GM21447 (cell line): Measurements from ENCODE around the gene RNF181.
A peak's percentile ranks its signal among the peaks of the same experiment; 100 is the strongest.
"Not testable (repeated sequence)": the region's sequence is repeated elsewhere in the genome, so short reads cannot be mapped to it uniquely, and the experiment has no call there.

Source experiments
- ATAC-seq: cut with Tn5 transposase; IDR thresholded peaks from one replicate; pipeline ENCODE4 v1.9.1; 2021; ENCODE audit not compliant: unreplicated experiment

The RNF181 gene

GRCh38 chr2:85595301-85596025 lies at the start of gene RNF181:
TSS of gene RNF181 (plus strand) at chr2:85595745. CDS start at chr2:85595764, 19 bp downstream.
- peak; percentile 97 for ATAC-seq

DNA sequence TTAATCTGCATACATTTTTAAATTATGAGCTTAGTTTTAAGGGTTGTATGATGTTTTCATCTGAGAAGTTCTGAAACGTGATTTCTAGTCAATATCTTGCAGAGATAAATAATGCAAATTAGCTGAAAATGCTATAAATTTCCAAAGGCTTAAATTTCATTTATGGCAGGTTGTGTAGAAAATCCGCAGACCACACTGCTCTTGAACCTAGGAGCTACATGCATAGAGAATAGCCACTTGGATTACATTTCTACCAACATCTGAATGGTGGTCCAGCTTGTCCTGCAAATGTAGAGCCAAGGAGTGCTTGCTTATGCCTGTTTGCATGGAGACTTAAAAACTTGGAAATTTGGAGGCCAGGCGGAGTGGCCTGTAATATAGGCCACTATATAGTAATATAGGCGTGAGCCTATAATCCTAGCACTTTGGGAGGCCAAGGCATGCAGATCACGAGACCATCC lies 49.7 kb upstream of the RNF181 start:
- no peak for ATAC-seq

DNA sequence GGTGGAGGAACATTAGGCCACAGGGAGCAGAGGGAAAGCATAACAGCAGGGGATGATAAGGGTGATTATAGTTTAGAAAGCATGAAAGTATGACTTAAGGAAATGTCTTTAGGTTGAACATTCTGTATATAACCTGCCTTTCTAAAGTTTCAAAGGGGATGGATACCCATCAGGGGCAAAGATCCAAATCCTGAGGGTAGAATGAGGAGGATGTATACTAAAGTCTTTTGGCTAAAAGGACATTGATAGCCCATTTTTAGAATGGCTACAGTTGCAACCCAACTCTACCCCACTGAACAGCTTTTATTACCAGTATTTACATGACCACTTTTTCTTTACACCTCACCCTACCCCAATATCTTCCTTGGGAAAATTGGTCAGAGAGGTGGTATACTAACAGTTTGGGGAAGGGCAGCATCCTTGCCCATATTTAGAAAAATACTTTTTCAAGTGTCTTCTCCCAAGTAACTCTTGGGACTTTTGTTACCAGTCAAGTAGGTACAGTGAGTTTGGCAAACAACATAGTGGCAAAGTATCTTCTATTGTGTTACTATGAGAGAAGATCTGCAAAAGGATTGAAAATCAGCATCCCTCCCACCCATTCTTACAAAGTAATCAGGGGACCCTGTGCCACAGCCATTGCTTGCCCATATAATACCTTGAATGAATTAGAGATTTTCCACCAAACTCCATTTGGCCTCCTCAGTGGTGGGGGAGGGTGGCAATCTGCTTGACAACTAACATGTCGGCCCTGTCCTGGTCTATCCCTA lies 48.3 kb upstream of the RNF181 start:
- ATAC-seq = no peak

DNA sequence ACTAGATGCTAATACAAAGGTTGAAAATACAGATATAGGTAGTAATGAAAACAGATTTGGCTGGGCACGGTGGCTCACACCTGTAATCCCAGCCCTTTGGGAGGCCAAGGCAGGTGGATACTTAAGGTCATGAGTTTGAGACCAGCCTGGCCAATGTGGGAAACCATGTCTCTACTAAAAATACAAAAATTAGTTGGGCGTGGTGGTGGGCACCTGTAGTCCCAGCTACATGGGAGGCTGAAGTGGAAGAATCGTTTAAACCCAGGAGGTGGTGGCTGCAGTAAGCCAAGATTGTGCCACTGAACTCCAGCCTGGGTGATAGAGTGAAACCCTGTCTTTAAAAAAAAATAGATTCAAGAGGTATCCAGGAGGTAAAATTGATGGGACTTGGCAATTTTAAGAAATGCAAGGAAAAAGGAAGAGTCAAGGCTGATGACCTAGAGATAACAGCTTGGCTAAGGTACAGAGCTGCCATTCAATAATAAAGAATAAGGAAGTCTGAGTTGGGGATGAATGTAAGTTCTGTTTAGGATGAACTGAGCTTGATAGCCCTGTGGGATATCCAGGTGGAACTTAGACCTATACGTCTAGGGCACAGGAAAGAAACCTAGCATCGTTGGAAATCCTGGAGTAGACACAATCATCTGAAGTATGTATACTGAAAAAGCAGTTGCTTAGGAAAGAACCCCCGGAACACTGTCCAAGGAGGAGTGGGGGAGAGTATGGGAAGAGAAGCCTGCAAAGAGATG lies 47.5 kb upstream of the RNF181 start:
- no peak for ATAC-seq

- ATAC-seq = no peak
Measured at GRCh38 chr2:85548608-85548900, 47.0 kb upstream of the RNF181 start.

- ATAC-seq = no peak
Measured at GRCh38 chr2:85549095-85549494, 46.5 kb upstream of the RNF181 start.

DNA sequence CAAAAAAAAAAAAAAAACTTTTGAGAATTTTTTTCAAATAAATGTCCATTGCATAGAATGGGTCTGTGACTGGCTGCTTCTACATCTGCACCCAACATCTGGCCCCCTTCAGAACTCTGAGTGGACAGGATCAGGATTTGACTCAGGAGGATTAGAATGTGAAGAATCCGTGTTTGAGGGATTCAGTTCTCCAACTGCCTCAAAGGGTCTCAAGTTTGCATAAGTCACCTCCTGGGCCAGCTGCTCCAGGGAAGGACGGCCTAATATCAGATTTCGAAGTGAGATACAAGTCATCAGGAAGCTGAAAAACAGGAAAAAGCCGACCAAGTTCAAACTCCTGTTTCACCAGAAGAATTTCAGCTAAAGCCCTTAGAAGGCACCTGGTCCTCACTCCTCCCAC lies 45.7 kb upstream of the RNF181 start:
- ATAC-seq = no peak

DNA sequence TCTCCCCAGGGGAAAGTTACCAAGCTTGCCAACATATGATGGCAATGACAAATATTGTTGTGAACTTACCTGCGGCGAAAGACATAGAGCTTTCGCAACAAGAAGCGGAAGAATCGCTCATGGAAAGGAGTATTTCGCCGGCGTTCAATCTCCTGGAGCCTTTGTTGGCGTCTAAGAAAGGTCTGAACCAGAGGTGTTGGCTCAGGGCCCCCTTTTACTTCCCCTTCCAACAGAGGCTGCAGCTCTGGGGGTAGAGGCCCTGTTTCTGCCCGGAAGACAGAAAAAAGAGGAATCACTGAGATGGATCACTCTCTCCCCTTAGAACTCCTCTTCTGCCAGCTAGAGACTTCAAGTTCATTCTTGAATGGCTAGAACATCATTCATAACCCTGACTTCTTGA lies 45.1 kb upstream of the RNF181 start:
- no peak for ATAC-seq

GRCh38 chr2:85551698-85552678 lies 43.6 kb upstream of the RNF181 start:
- ATAC-seq = peak; percentile 76

DNA sequence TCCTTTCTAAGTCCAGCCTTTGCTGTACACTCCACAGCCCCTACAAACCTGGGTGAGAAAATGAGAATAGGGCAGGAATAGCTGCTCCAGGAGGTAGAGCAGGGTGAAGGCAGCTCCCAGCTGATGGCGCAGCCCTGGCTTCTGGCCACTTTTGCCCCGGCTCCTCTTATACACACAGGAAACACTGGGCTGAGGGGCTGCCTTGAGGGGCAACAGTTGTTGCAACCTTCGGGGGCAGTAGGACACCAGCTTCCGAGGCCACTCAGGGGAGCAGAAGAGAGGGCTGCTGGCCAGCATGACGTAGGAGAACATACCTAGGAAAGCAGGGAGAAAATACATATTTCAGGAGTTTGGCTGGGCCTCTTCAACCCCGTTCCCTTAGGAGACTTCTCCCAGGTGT lies 42.4 kb upstream of the RNF181 start:
- ATAC-seq = no peak

DNA sequence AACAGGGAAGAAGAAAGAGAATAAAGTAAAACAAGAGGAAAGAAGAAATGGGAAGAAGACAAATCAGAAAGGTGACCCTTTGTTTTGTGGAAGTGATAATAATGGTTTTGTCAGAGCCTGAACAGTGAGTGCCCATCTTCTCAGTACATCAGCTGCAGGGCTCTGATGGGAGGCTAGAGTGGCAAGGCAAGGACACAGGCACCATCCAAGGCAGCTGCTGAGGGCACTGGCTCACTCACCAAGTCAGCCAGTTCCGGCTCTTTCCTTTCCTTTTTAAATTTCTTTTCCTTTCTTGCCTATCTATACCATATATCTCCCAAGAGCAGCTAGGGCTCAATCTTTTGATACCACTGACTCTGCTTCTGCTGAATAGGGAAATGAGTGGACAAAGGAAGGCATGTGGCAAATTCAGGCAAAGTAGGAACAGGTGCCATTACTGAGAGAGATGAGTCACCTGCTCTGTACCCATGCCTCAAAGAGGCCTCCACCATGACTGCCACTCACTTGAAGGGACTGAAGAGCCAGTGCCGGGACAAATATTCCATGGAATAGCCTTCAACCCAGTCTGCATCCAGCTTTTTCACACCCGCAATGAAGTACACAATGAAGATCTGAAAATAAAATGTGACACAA lies 40.4 kb upstream of the RNF181 start:
- ATAC-seq = no peak

DNA sequence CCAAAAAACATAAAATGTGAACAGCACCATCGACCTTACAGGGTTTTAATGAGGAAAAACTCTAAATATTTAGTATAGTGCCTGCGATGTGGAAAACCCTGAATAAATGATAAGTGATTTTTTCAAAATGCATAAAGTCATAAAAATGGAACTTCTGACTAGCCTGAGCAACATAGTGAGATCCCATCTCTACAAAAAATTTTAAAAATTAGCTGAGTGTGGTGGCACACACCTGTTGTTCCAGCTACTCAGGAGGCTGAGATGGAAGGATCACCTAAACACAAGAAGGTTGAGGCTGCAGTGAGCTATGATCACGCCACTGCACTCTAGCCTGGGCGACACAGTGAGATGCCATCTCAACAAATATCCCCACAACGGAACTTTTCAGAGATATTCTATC lies 38.4 kb upstream of the RNF181 start:
- ATAC-seq = no peak

- ATAC-seq = no peak
Measured at GRCh38 chr2:85558160-85558559, 37.4 kb upstream of the RNF181 start.

DNA sequence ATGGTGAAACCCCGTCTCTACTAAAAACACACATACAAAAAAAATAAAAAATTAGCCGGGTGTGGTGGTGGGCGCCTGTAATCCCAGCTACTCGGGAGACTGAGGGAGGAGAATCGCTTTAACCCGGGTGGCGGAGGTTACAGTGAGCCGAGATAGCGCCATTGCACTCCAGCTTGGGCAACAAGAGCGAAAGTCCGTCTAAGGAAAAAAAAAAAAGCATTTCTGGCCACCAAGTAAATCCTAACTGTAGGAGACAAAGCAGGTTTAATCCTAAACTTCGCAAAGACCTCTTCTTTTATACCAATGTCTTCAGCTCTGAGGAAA lies 35.2 kb upstream of the RNF181 start:
- not testable (repeated sequence) for ATAC-seq

DNA sequence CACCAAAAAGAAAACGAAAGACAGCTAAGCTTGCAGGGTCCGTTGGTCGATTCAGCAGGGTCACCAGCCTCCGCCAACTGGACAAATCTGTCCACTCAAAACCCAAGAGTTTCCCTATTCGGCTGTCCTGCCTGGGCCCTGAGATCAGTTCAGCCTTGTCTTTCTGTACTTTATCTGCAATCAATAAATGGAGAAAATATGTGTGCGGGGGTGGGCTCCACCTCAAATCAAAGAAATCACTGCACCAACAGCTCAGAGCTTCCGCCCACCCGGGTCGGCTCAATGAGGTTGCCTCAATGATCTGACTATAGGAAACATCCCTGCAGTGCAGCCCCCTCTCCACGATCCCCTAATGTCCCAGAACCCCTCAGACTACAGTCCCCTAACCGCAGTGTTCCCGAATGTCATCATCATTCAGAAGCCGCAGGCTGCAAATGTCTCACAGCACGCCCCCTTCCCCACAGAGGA lies 34.7 kb upstream of the RNF181 start:
- peak; percentile 20 for ATAC-seq

GRCh38 chr2:85561280-85562212 lies 34.0 kb upstream of the RNF181 start, which contains the start of gene GGCX:
TSS of gene GGCX (minus strand) at chr2:85561493. CDS start at chr2:85561428, 65 bp downstream.
- ATAC-seq = peak; percentile 89

DNA sequence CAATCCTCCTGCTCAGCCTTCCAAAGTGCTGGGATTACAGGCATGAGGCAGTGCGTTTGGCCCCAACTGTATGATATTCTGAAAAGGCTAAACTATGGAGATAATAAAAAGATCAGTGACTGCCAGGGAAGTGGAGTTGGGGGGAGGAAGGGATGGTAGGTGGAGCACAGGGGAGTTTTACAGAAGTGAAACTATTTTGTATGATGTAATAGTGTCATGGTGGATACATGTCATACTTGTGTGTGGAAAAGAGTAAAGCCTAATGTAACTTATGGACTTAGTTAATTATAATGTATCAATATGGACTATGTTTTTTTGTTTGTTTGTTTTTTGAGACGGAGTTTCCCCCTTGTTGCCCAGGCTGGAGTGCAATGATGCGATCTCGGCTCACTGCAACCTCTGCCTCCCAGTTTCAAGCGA lies 31.4 kb upstream of the RNF181 start:
- ATAC-seq = no peak

DNA sequence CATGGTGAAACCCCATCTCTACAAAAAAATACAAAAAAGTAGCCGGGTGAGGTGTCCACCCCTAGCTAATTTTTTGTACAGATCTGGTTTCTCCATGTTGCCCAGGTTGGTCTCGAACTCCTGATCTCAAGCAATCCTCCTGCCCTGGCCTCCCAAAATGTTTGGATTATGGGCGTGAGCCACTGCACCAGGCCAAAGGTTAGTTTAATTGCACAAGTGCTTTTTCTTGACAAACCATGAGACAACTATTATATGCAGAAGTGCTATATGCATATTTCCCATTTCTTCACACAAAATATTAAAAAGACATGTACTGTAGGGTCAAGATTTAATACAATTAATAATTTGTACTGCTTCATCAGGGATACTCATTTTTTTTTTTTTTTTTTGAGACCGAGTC lies 29.3 kb upstream of the RNF181 start:
- ATAC-seq = no peak

DNA sequence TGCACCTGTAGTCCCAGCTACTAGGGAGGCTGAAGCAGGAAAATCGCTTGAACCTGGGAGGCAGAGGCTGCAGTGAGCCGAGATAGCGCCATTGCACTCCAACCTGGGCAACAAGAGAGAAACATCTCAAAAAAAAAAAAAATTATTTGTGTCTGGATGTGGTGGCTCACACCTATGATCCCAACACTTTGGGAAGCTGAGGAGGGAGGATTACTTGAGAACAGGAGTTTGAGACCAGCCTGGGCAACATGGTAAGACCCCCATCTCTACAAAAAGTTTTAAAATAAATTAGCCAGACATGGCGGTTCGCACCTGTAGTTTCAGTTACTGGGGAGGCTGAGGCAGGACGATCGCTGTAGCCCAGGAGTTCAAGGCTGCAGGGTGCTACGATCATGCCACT lies 19.8 kb upstream of the RNF181 start:
- ATAC-seq = no peak
